ENCODE data around the gene RFX2.
"Not testable (repeated sequence)": the region's sequence is repeated elsewhere in the genome, so short reads cannot be mapped to it uniquely, and the experiment has no call there.

The RFX2 gene

GRCh38 chr19:6113616-6114188 is 3.4 kb upstream of the RFX2 start:
- TF ChIP-seq, protein P1, sequence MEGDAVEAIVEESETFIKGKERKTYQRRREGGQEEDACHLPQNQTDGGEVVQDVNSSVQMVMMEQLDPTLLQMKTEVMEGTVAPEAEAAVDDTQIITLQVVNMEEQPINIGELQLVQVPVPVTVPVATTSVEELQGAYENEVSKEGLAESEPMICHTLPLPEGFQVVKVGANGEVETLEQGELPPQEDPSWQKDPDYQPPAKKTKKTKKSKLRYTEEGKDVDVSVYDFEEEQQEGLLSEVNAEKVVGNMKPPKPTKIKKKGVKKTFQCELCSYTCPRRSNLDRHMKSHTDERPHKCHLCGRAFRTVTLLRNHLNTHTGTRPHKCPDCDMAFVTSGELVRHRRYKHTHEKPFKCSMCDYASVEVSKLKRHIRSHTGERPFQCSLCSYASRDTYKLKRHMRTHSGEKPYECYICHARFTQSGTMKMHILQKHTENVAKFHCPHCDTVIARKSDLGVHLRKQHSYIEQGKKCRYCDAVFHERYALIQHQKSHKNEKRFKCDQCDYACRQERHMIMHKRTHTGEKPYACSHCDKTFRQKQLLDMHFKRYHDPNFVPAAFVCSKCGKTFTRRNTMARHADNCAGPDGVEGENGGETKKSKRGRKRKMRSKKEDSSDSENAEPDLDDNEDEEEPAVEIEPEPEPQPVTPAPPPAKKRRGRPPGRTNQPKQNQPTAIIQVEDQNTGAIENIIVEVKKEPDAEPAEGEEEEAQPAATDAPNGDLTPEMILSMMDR (IDR thresholded peaks at IDR 0.05; ENCODE audit: insufficient read depth, low read length, poor library complexity, severe bottlenecking), result no peak

GRCh38 chr19:6109947-6110346 is 353 bp downstream of the RFX2 start:
- Histone ChIP-seq H3K4me3 (replicated peaks; ENCODE audit: low read depth, low read length) (peak overlapping the region; percentile 62), H3K36me3 (ENCODE audit: control insufficient read depth, insufficient read depth, low read length) (no peaks in the 10 kb centered on the region), H3K27me3 (replicated peaks; ENCODE audit: control insufficient read depth, insufficient read depth, low read length) (no peaks in the 10 kb centered on the region)
- TF ChIP-seq, protein P1 (IDR thresholded peaks at IDR 0.05; ENCODE audit: insufficient read depth, low read length, poor library complexity, severe bottlenecking), result no peak
- no peak for DNase-seq (ENCODE audit: extremely low read depth, insufficient read length)

More at GRCh38 chr19:6113616-6114188, 3.4 kb upstream of the RFX2 start:
- no peaks in the 10 kb centered on the region for H3K36me3 ChIP-seq (ENCODE audit: control insufficient read depth, insufficient read depth, low read length)
- no peaks in the 10 kb centered on the region for H3K27me3 ChIP-seq (replicated peaks; ENCODE audit: control insufficient read depth, insufficient read depth, low read length)
- H3K4me3 ChIP-seq (replicated peaks; ENCODE audit: low read depth, low read length), result no peak overlapping the region
- DNase-seq (ENCODE audit: extremely low read depth, insufficient read length), result no peak

- peak; percentile 52 for DNase-seq (ENCODE audit: extremely low read depth, insufficient read length)
- no peaks in the 10 kb centered on the region for H3K27me3 ChIP-seq (replicated peaks; ENCODE audit: control insufficient read depth, insufficient read depth, low read length)
- H3K36me3 ChIP-seq (ENCODE audit: control insufficient read depth, insufficient read depth, low read length), result no peaks in the 10 kb centered on the region
- peak overlapping the region; percentile 62 for H3K4me3 ChIP-seq (replicated peaks; ENCODE audit: low read depth, low read length)
- TF ChIP-seq, protein P1 (IDR thresholded peaks at IDR 0.05; ENCODE audit: insufficient read depth, low read length, poor library complexity, severe bottlenecking), result no peak
These were observed 1.3 kb downstream of the RFX2 start for GRCh38 chr19:6108721-6109633.

- H3K36me3 ChIP-seq (ENCODE audit: control insufficient read depth, insufficient read depth, low read length), result not testable (repeated sequence)
These were observed 3.5 kb downstream of the RFX2 start for GRCh38 chr19:6106643-6107294.

GRCh38 chr19:6105444-6105843 is 4.9 kb downstream of the RFX2 start:
- TF ChIP-seq, protein P1 (IDR thresholded peaks at IDR 0.05; ENCODE audit: insufficient read depth, low read length, poor library complexity, severe bottlenecking), result no peak
- no peak for DNase-seq (ENCODE audit: extremely low read depth, insufficient read length)
- Histone ChIP-seq H3K4me3 (replicated peaks; ENCODE audit: low read depth, low read length) (no peak overlapping the region), H3K36me3 (ENCODE audit: control insufficient read depth, insufficient read depth, low read length) (no peaks in the 10 kb centered on the region), H3K27me3 (replicated peaks; ENCODE audit: control insufficient read depth, insufficient read depth, low read length) (no peaks in the 10 kb centered on the region)

More at GRCh38 chr19:6106643-6107294, 3.5 kb downstream of the RFX2 start:
- DNase-seq (ENCODE audit: extremely low read depth, insufficient read length); H3K4me3 ChIP-seq (replicated peaks; ENCODE audit: low read depth, low read length); H3K27me3 ChIP-seq (replicated peaks; ENCODE audit: control insufficient read depth, insufficient read depth, low read length): not testable (repeated sequence)

DNA sequence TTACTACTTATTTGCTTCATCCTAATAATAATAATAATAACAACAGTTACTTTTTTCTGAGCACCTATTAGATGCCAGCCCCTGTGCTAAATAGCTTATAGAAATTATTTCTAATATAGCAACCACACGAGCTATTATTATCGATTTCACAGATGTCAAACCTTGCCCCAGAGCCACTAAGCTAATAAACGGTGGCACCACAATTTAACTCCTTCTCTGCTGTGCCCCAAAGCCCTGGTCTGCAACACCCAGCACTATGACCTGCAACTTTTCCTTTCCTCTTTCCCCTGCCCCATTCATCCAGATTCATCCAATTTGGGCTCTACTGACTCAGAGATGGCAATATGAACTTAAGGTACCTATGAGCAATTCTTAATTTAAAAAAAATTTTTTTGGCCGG is 6.4 kb downstream of the RFX2 start:
- H3K4me3 ChIP-seq (replicated peaks; ENCODE audit: low read depth, low read length), result no peak overlapping the region
- no peak for DNase-seq (ENCODE audit: extremely low read depth, insufficient read length)
- TF ChIP-seq, protein P1 (IDR thresholded peaks at IDR 0.05; ENCODE audit: insufficient read depth, low read length, poor library complexity, severe bottlenecking), result no peak
- no peaks in the 10 kb centered on the region for H3K27me3 ChIP-seq (replicated peaks; ENCODE audit: control insufficient read depth, insufficient read depth, low read length)
- no peaks in the 10 kb centered on the region for H3K36me3 ChIP-seq (ENCODE audit: control insufficient read depth, insufficient read depth, low read length)
